Endothelial cell of umbilical vein (primary cell): ENCODE measurements around the gene RHBDF1.

Experiments
- EZH2 ChIP-seq: IDR thresholded peaks from 2 replicates; pipeline ENCODE4 v1.6.1; 2012; ENCODE audit warnings: borderline replicate concordance, low read depth, mild to moderate bottlenecking, moderate library complexity, low read length, inconsistent platforms; ENCODE audit not compliant: severe bottlenecking
- POLR2A ChIP-seq: IDR thresholded peaks from 2 replicates; pipeline ENCODE4 v1.6.1; 2012; ENCODE audit warnings: low read depth, mild to moderate bottlenecking, control low read depth, low read length
- POLR2AphosphoS5 ChIP-seq: IDR thresholded peaks from 2 replicates; pipeline ENCODE4 v1.6.1; 2012; ENCODE audit warnings: low read depth, mild to moderate bottlenecking, control low read depth, low read length, moderate library complexity; ENCODE audit not compliant: insufficient read depth
- TF ChIP-seq, protein P1 (sequence below), 2 donors: IDR thresholded peaks; 1 replicate in 1 of 2; 2 replicates in 1 of 2; pipeline ENCODE4 v1.5.1; 2011; ENCODE audit warnings: low read length in 2 of 2, mild to moderate bottlenecking in 2 of 2, moderate library complexity in 2 of 2, control low read depth in 1 of 2, inconsistent platforms in 1 of 2, low read depth in 1 of 2; ENCODE audit not compliant: insufficient read depth in 1 of 2; ENCODE audit errors: extremely low read depth in 1 of 2

DNA sequence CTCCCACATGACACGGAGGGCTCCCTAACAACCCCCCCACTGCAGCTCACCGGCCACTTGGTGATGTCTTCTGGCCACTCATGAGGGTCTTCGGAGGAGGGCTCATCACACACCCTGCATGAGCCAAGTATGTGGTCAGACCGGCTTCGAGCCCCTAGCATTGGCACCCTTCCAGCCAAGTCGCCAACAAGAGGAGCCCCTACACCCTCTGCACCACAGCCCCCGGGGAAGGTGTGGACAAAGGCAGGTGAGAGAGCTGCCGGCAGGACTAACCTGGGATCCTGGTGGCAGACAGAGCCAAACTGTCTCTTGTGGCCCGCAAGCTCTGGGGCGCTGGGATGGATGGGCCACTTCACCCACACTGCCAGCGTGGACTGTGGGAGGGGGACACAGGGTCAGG lies 12.3 kb downstream of the RHBDF1 start:
- TF ChIP-seq POLR2A (no peak), EZH2 (no peak), POLR2AphosphoS5 (no peak)
- TF ChIP-seq, protein P1, sequence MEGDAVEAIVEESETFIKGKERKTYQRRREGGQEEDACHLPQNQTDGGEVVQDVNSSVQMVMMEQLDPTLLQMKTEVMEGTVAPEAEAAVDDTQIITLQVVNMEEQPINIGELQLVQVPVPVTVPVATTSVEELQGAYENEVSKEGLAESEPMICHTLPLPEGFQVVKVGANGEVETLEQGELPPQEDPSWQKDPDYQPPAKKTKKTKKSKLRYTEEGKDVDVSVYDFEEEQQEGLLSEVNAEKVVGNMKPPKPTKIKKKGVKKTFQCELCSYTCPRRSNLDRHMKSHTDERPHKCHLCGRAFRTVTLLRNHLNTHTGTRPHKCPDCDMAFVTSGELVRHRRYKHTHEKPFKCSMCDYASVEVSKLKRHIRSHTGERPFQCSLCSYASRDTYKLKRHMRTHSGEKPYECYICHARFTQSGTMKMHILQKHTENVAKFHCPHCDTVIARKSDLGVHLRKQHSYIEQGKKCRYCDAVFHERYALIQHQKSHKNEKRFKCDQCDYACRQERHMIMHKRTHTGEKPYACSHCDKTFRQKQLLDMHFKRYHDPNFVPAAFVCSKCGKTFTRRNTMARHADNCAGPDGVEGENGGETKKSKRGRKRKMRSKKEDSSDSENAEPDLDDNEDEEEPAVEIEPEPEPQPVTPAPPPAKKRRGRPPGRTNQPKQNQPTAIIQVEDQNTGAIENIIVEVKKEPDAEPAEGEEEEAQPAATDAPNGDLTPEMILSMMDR (IDR thresholded peaks at IDR 0.05; ENCODE audit: extremely low read depth in 1 of 2, insufficient read depth in 1 of 2, low read depth in 1 of 2, low read length in 2 of 2), result no peak
